Hematopoietic multipotent progenitor cell treated with erythropoietin and hydrocortisone succinate and interleukin-3 and kit ligand, for 8 days (in vitro differentiated cells): ENCODE measurements around the gene C4orf50.
"Not testable (repeated sequence)": the region's sequence is repeated elsewhere in the genome, so short reads cannot be mapped to it uniquely, and the experiment has no call there.

ENCODE experiments used
- DNase-seq: peaks from one replicate; pipeline ENCODE4 v3.0.0-alpha.2; 2015

Gene C4orf50

GRCh38 chr4:6012200-6012599 lies 6.0 kb downstream of the C4orf50 start:
- DNase-seq, result no peak

DNA sequence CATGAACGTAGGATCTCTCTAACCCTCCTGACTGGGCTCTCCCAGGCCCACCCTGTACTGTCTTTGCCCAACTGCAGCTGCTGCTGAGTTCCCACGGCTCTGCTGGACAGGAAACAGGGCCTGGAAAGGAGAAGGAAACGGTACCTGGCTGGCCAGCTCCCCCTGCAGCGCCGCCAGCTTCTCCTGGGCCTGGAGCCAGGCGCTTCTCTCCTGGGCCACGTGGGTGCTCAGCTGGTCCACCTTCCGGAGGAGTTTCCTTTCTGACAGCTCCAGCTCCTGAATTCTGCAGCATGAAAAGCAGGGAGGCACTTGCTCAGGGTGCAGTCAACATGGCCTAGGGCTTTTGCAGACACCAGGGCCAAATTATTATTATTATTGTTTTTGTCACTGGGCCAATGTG lies 6.5 kb downstream of the C4orf50 start:
- DNase-seq, result no peak

DNA sequence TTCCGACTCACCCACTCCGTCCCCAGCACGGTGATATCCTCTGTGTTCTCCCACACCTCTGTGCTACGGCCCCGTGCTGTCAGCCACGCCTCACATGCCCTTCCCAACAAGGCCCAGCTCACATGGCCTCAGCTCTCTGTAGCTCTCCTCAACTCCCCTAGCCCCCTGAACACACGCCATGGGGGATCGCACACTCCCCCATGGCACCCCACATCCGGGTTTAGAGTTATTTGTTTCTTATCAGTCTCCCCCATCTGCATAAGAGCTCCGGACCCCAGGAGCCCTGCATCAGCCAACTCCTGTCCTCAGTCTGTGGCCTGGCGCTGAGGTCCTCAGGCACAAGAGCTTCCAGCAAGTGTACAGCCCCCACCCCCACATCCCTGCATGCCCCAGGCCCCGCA lies 7.0 kb downstream of the C4orf50 start:
- DNase-seq, result no peak

DNA sequence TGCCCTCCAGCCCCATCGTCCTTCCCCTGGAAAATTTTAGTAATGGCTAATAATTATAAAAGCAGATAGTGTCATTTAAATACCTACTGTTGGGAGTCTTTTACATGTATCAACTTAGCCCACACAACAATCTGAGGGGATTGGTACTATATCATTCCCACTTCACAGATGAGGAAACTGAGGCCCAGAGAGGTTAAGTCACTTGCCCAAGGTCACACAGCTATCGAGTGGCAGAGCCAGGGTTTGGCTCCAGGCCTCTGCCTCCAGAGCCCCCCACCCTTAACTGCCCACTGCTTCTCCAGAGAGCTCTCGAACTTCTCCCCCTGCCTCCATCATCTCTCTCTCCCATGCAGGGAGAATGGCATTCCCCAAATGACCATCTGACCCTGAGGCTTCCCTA lies 7.4 kb downstream of the C4orf50 start:
- DNase-seq, result no peak

DNA sequence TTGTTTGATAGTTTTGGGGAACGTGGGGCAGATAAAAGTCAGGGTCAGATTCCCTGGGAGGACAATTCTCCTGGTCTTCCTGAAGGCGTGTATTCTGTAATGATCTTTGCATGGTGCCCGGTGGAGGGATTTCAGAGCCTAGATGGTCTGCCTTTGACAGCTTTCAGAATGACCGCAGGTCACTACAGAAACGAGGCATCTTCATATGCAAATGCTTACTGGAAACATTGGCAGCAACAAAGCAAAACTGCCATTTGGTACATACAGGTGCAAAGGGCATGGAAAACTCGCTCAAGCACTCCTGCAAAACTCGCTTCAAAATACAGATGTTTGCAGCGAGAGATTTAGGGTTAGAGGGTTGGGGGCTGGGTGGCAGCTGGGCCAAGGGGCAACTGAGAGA lies 8.8 kb downstream of the C4orf50 start:
- DNase-seq, result no peak

- DNase-seq, result no peak
Measured at GRCh38 chr4:6008766-6009385, 9.4 kb downstream of the C4orf50 start.

DNA sequence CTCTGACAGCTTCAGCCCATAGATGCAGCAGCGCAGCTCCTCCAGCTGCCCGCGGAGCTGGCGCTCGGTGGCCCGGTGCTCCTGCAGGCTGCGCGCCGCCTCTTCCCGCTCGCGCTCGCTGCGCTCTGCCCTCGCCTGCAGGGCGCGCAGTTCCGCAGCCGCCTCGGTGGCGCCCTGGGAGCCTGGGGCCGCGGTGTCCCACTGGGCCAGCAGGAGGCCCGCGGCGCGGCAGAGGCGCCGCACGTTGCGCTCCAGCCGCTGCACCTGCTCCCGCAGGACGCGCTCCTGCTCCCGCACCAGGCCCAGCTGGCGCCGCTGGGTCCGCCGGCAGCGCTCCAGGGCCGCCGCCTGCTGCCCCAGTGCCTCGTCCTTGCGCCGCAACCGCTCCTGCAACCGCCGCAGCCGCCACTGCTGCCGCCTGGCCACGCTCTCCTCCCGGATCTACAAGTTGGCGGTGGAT lies 10.1 kb downstream of the C4orf50 start:
- DNase-seq, result no peak

GRCh38 chr4:6005175-6005574 lies 13.1 kb downstream of the C4orf50 start:
- no peak for DNase-seq

- not testable (repeated sequence) for DNase-seq
Measured at GRCh38 chr4:6003485-6003884, 14.7 kb downstream of the C4orf50 start.

DNA sequence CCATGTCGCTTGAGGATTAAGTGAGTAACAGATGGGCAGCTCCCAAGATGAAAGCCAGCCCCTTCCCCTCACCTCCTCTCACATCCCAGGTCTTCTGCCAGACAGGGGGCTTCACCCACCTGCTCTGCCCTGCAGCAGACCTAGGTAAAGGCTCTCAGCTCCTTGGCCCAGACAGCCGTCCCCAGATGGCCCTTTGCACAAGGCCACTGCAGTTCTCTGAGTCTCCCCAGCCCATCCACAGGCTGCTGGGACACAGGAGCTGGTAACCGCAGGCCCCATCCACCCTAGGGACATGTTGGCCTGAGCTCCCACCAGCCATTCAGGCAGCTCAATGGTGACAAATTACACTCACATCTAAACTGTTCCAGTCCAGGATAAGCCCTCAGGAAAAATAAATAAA lies 15.3 kb downstream of the C4orf50 start:
- DNase-seq, result no peak

GRCh38 chr4:6002492-6002833 lies 15.8 kb downstream of the C4orf50 start:
- DNase-seq, result no peak

GRCh38 chr4:6001680-6002491 lies 16.3 kb downstream of the C4orf50 start:
- DNase-seq, result no peak

DNA sequence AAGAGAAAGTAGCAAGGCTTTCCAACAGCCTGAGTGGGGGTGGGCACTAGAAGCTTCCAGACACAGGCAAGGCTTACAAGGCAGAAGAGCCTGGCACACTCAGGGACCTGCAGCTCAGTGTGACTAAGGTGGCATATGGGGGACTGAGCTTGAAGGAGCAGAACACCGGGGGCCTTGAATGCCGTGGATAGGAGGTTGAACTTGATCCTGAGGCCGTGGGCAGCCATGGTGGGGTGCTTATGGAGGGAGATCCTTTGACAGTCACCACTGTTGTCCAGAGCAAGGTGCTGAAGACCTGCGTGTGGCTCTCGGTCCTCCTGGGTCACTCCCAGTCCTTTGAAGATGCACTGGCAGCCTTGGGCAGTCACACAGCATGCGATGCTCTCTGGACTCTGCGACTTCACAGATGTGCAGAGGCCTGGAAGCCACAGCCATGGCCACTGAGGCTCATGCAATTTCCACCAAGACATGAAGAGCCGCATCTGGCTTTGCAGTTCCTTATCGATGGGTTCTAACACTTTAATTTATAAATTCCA lies 18.3 kb downstream of the C4orf50 start:
- DNase-seq, result no peak

DNA sequence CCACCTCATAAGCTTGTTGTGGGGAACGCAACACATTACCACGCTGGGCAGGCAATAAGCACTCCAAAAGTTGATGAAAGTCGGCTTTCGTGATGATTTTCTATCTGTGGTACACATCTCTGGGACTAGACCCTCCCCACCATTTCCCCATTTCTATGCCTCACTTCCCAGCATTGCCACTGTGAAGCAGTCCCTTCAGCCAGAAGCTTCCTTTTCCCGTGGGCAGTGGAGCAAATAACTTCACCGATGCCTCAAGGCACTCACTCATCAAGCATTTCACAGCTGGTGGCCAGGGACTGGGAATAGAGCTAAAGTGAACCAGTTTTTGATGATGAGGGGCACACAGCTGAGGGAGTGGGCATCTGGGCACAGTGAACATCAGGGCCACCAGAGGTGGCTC lies 18.9 kb downstream of the C4orf50 start:
- DNase-seq, result no peak

GRCh38 chr4:5998333-5998936 lies 19.8 kb downstream of the C4orf50 start:
- peak; percentile 59 for DNase-seq

DNA sequence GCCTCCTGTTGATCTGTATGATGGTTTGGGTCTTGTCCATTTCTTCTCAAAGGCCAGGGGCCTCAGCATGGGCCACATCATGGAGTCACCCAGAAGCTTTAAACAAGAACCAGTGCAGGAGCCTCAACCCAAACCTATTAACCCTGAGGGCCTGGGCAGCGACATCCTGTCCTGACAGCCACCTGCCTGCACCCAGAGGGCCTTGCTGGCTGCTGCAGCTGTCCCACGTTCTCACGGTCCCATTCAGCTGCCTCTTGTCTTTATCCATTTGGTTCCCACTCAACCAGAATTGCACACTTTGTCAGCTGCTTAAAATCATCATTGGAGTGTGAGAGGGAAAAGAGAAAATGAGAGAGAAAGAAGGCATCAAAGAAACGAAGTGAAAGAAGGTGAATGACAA lies 21.6 kb downstream of the C4orf50 start:
- no peak for DNase-seq

DNA sequence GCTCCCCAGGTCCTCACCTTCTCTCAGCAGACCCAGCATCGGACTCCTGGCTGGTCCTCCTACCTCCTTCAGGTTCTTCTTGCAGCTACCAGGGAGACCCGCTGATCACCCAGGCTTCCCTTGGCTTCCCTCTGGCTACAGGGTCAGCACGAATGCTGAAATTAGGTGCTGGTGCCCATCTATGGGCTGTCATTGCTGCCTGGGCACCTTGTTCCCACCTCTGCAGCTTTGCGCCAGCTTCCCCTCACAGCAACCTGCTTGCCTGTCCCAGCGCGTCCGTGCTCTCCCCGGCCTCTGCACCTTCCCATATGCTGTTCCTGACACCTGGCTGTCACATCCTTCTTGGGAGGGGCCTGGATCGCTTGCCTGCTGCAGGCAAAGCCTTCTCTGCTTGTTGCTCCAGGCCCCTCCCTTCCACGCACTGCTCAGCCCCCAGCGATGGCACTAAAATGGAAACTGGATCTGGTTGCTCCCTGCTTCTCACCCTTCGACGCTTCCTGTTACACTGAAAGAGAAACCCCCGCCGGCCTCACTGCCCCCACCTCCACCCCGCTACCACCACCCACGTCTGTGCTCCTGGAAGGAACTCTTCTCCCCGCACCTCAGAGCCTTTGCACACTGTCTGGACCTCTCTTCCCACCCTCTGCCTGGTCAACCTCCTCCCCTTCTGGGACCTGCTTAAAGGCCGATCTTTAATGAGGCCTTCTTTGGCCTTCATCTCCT lies 22.2 kb downstream of the C4orf50 start:
- DNase-seq, result no peak

GRCh38 chr4:5993876-5994811 lies 24.1 kb downstream of the C4orf50 start:
- no peak for DNase-seq

GRCh38 chr4:5993346-5993745 lies 24.9 kb downstream of the C4orf50 start:
- not testable (repeated sequence) for DNase-seq

DNA sequence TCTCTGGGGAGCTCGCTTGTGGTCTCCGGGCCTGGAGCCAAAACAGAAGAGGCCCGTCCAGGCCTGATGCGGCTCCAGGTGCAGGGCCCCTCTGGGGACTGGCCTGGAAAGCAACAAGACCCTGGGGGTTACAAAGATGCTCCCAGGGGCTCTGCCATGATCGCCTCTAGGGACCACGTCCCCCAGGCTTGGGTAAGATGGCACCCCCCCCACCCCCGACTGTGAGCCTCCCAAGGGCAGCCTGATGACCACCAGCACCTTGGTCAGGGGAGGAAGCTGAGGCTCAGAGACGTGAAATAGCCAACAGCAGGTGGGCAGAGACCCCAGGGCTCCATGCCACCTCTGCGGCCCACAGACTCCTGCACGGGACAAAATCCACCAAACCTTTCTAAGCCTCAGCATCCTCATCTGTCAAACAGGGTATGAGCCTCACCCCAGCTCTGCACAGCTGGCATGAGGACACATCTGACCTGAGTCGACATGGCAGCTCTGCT lies 25.4 kb downstream of the C4orf50 start:
- no peak for DNase-seq

GRCh38 chr4:5992171-5992827 lies 25.9 kb downstream of the C4orf50 start:
- no peak for DNase-seq
